HepG2 (cell line): ENCODE data around the gene MAP1B. TPM values are rescaled to one million over a fixed set of nuclear protein-coding genes. Genes with fewer than 3 reads are reported as not detected.

Source experiments
- ATF4 ChIP-seq, 2 experiments: fragments of 450-650 bp in 1 of 2; sonication (generic) in 1 of 2; formaldehyde crosslinking; IDR thresholded peaks; 2 replicates each; pipeline versions ENCODE4 v1.5.0 to v1.8.0; 2020 to 2022; ENCODE audit warnings: mild to moderate bottlenecking in 1 of 2, missing genetic modification reagents in 1 of 2
- E2F2 ChIP-seq: sonication (generic); formaldehyde crosslinking; IDR thresholded peaks from 2 replicates; pipeline ENCODE4 v1.4.0; 2020; ENCODE audit warnings: missing genetic modification reagents, borderline replicate concordance
- E2F5 ChIP-seq: sonication (generic); formaldehyde crosslinking; conservative IDR thresholded peaks from 2 replicates; pipeline ENCODE4 v1.4.0; 2020; ENCODE audit warnings: missing genetic modification reagents
- FIP1L1 ChIP-seq: fragments of 200-400 bp; formaldehyde crosslinking; IDR thresholded peaks from 2 replicates; pipeline ENCODE4 v1.6.1; 2018; ENCODE audit warnings: low read depth, mild to moderate bottlenecking, low read length, moderate library complexity, borderline replicate concordance; ENCODE audit not compliant: insufficient read depth
- FOSL1 ChIP-seq: sonication (generic); formaldehyde crosslinking; IDR thresholded peaks from 2 replicates; pipeline ENCODE4 v1.9.0; 2021; ENCODE audit warnings: missing genetic modification reagents, borderline replicate concordance
- GATAD2A ChIP-seq: IDR thresholded peaks from 2 replicates; pipeline ENCODE4 v1.6.1; 2016
- HOXD1 ChIP-seq: sonication (generic); formaldehyde crosslinking; IDR thresholded peaks from 2 replicates; pipeline ENCODE4 v1.5.0; 2020; ENCODE audit warnings: missing genetic modification reagents
- JUND ChIP-seq: sonication (generic); formaldehyde crosslinking; IDR thresholded peaks from 2 replicates; pipeline ENCODE4 v1.8.0; 2022; ENCODE audit warnings: mild to moderate bottlenecking, missing genetic modification reagents
- MXI1 ChIP-seq: IDR thresholded peaks from 3 replicates; pipeline ENCODE4 v1.6.1; 2012; ENCODE audit warnings: low read depth, low read length, inconsistent platforms, borderline replicate concordance
- NCOA2 ChIP-seq: sonication (generic); formaldehyde crosslinking; IDR thresholded peaks from 2 replicates; pipeline ENCODE4 v1.8.0; 2022; ENCODE audit warnings: inconsistent platforms
- POLR2AphosphoS2 ChIP-seq: IDR thresholded peaks from 2 replicates; pipeline ENCODE4 v1.6.1; 2011; ENCODE audit warnings: low read depth, low read length, improper control_type of control experiment
- RBM39 ChIP-seq: fragments of 200-400 bp; formaldehyde crosslinking; IDR thresholded peaks from one replicate; pipeline ENCODE4 v1.6.1; 2018; ENCODE audit warnings: antibody characterized with exemption, mild to moderate bottlenecking, low read depth, low read length; ENCODE audit not compliant: poor library complexity, severe bottlenecking
- SP2 ChIP-seq: sonication (generic); formaldehyde crosslinking; IDR thresholded peaks from 2 replicates; pipeline ENCODE4 v1.5.1; 2020; ENCODE audit warnings: mild to moderate bottlenecking, missing genetic modification reagents
- TGIF2 ChIP-seq: IDR thresholded peaks from 2 replicates; pipeline ENCODE4 v1.6.1; 2016; ENCODE audit warnings: control low read depth, missing compliant biosample characterization
- TRIM22 ChIP-seq: fragments of 450-650 bp; IDR thresholded peaks from 2 replicates; pipeline ENCODE4 v1.6.1; 2017
- ZFP41 ChIP-seq: sonication (generic); formaldehyde crosslinking; IDR thresholded peaks from 2 replicates; pipeline ENCODE4 v1.4.0; 2020; ENCODE audit warnings: mild to moderate bottlenecking, missing genetic modification reagents, borderline replicate concordance
- ZNF256 ChIP-seq: sonication (generic); formaldehyde crosslinking; conservative IDR thresholded peaks from 2 replicates; pipeline ENCODE4 v1.4.0; 2020; ENCODE audit warnings: missing genetic modification reagents
- ZNF276 ChIP-seq: sonication (generic); formaldehyde crosslinking; IDR thresholded peaks from 2 replicates; pipeline ENCODE4 v1.4.0; 2020; ENCODE audit warnings: mild to moderate bottlenecking, low read depth, missing genetic modification reagents
- ZNF333 ChIP-seq: sonication (generic); formaldehyde crosslinking; IDR thresholded peaks from 2 replicates; pipeline ENCODE4 v1.4.0; 2020; ENCODE audit warnings: mild to moderate bottlenecking, missing genetic modification reagents, borderline replicate concordance
- ZNF350 ChIP-seq: sonication (generic); formaldehyde crosslinking; IDR thresholded peaks from 2 replicates; pipeline ENCODE4 v1.4.0; 2020; ENCODE audit warnings: mild to moderate bottlenecking, low read depth, missing genetic modification reagents, borderline replicate concordance
- ZNF616 ChIP-seq: sonication (generic); formaldehyde crosslinking; IDR thresholded peaks from 2 replicates; pipeline ENCODE4 v1.5.0; 2020; ENCODE audit warnings: low read depth, mild to moderate bottlenecking, missing genetic modification reagents
- ZNF639 ChIP-seq: conservative IDR thresholded peaks from 2 replicates; pipeline ENCODE4 v1.6.1; 2018; ENCODE audit warnings: missing genetic modification reagents
- ZSCAN29 ChIP-seq: sonication (generic); formaldehyde crosslinking; conservative IDR thresholded peaks from 2 replicates; pipeline ENCODE4 v1.4.0; 2020; ENCODE audit warnings: mild to moderate bottlenecking, missing genetic modification reagents
- polyA plus RNA-seq, 8 experiments: library from polyadenylated mRNA; depleted of rRNA in 3 of 8; stranded (reverse) in 7 of 8; unstranded in 1 of 8; fragments of >200 nt; fragmentation: Illumina TruSeq in 4 of 8; extraction: Trizol in 4 of 8; gene quantifications; 2 replicates each; pipeline versions ENCODE4 v1.2.1 to v1.2.3, GENCODE V29; 2011 to 2016; ENCODE audit warnings: low read depth in 4 of 8, missing spikeins in 1 of 8, mixed read lengths in 1 of 8; ENCODE audit not compliant: insufficient read depth in 1 of 8
- total RNA-seq, 5 experiments: library from RNA; depleted of rRNA; stranded (reverse); fragments of >200 nt; fragmentation: Illumina TruSeq; extraction: Trizol; gene quantifications; 2 replicates each; pipeline ENCODE4 v1.2.3, GENCODE V29; 2016; ENCODE audit warnings: low read depth in 1 of 5

The MAP1B gene
- total and polyA plus RNA-seq, 2 of the 13 experiments (the other 11 are each of a cell fraction or from before 2014, with no cell fraction given): 3.3 to 6.2 TPM

GRCh38 chr5:72241346-72242003 lies 134.2 kb downstream of the MAP1B start (continued):
- TF ChIP-seq ZNF256 (CRISPR knock-in tag) (no peak), TGIF2 (CRISPR knock-in tag) (0 out of 2 replicates have a peak, but pooled peaks have one; percentile 90), FIP1L1 (no peak), ZNF616 (CRISPR knock-in tag) (no peak), ATF4 (CRISPR knock-in tag; IDR thresholded peaks at IDR 0.05) (peak in 1 of 2 experiments; percentile 31; a peak in 1 of 4 replicates), JUND (no peak), ZNF333 (CRISPR knock-in tag) (no peak), MXI1 (peak; percentile 82; the same call in 2 of the 3 replicates), GATAD2A (CRISPR knock-in tag) (peak; percentile 85), ZNF350 (CRISPR knock-in tag) (no peak), ZFP41 (CRISPR knock-in tag) (no peak), TRIM22 (no peak), ZNF639 (CRISPR knock-in tag) (no peak), E2F5 (CRISPR knock-in tag) (no peak), E2F2 (CRISPR knock-in tag) (no peak), POLR2AphosphoS2 (no peak), FOSL1 (CRISPR knock-in tag) (no peak), HOXD1 (CRISPR knock-in tag) (no peak), ZNF276 (CRISPR knock-in tag) (no peak), SP2 (CRISPR knock-in tag) (no peak), RBM39 (no peak), NCOA2 (CRISPR knock-in tag) (peak; percentile 68), ZSCAN29 (CRISPR knock-in tag) (no peak)
